NT2/D1 (cell line): Measurements from ENCODE around the gene LHB.

Source experiments
- SUZ12 ChIP-seq: IDR thresholded peaks from 2 replicates; pipeline ENCODE4 v1.6.1; 2011; ENCODE audit not compliant: insufficient read length, insufficient read depth; ENCODE audit errors: extremely low read depth
- YY1 ChIP-seq: IDR thresholded peaks from 2 replicates; pipeline ENCODE4 v1.6.1; 2011; ENCODE audit not compliant: insufficient read length, insufficient read depth
- ZNF274 ChIP-seq: IDR thresholded peaks from 2 replicates; pipeline ENCODE4 v1.6.1; 2011; ENCODE audit warnings: mild to moderate bottlenecking, low read depth, low read length

DNA sequence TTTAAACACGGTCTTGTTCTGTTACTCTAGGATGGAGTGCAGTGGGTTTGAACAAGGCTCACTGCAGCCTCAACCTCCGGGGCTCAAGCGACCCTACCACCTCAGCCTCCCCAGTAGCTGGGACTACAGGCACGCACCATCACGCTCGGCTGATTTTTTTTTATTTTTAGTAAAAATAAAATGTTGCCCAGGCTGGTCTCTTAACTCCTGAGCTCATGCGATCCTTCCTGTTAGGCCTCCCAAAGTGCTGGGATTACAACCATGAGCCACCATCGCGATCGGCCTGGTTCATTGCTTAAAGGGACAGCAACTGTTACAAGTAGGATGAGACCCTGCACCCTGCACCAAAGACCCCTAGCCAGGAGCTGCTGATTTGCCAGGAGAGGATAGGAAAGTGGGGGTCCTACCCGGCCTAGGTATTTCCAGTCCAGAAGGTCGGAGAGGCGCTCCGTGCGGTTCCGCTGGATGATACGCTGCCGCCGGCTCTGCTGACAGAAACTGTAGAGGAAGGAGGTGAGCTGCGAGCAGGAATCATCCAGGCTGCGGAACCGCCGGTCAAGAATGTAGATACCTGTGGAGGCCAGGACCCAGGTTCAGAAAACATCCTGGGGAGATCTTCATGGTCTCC, 46.6 kb downstream of the LHB start:
- no peak for TF ChIP-seq YY1
- TF ChIP-seq ZNF274 = no peak
- TF ChIP-seq SUZ12 = no peak
